HepG2 (cell line): ENCODE measurements around the gene NUP54.
A peak's percentile ranks its signal among the peaks of the same experiment; 100 is the strongest.

Experiments
- CHCHD3 ChIP-seq: sonication (generic); formaldehyde crosslinking; IDR thresholded peaks from 2 replicates; pipeline ENCODE4 v1.8.0; 2022; ENCODE audit warnings: mild to moderate bottlenecking, missing genetic modification reagents, moderate library complexity
- CTCF ChIP-seq: sonication (generic); formaldehyde crosslinking; IDR thresholded peaks from 2 replicates; pipeline ENCODE4 v1.5.0; 2020; ENCODE audit warnings: mild to moderate bottlenecking, missing genetic modification reagents, moderate library complexity
- EP300 ChIP-seq, 3 experiments: sonication (generic) in 1 of 3; formaldehyde crosslinking in 1 of 3; IDR thresholded peaks; 2 replicates each; pipeline versions ENCODE4 v1.5.1 to v1.6.1; 2011 to 2020; ENCODE audit warnings: low read depth in 2 of 3, low read length in 2 of 3, borderline replicate concordance in 1 of 3, improper control_type of control experiment in 1 of 3, mild to moderate bottlenecking in 1 of 3, missing genetic modification reagents in 1 of 3, moderate library complexity in 1 of 3
- RAD21 ChIP-seq: fragments of 450-650 bp; formaldehyde crosslinking; IDR thresholded peaks from 2 replicates; pipeline ENCODE4 v1.5.0; 2020; ENCODE audit warnings: mild to moderate bottlenecking
- SMC3 ChIP-seq: IDR thresholded peaks from 2 replicates; pipeline ENCODE4 v1.6.1; 2011; ENCODE audit warnings: low read length, improper control_type of control experiment
- STAT5B ChIP-seq: sonication (generic); formaldehyde crosslinking; IDR thresholded peaks from 2 replicates; pipeline ENCODE4 v1.4.0; 2020; ENCODE audit warnings: missing genetic modification reagents
- TAF1 ChIP-seq: sonication (generic); formaldehyde crosslinking; IDR thresholded peaks from 2 replicates; pipeline ENCODE4 v1.4.0; 2020; ENCODE audit warnings: missing genetic modification reagents
- ZNF101 ChIP-seq: sonication (generic); formaldehyde crosslinking; IDR thresholded peaks from 2 replicates; pipeline ENCODE4 v1.4.0; 2020; ENCODE audit warnings: mild to moderate bottlenecking, low read depth, missing genetic modification reagents, borderline replicate concordance
- ZNF580 ChIP-seq: IDR thresholded peaks from 2 replicates; pipeline ENCODE4 v1.6.1; 2016; ENCODE audit warnings: low read depth, borderline replicate concordance

GRCh38 chr4:76179398-76180318 is 31.5 kb upstream of the NUP54 start:
- TF ChIP-seq EP300 (IDR thresholded peaks at IDR 0.05; ENCODE audit: low read depth in 2 of 2, low read length in 2 of 2) (no peak), EP300 (CRISPR knock-in tag; IDR thresholded peaks at IDR 0.05; ENCODE audit: borderline replicate concordance) (no peak), CHCHD3 (CRISPR knock-in tag) (no peak), ZNF101 (CRISPR knock-in tag) (no peak), ZNF580 (peak; percentile 60; the same call in 1 of the 2 replicates), RAD21 (CRISPR knock-in tag) (peak; percentile 84), TAF1 (CRISPR knock-in tag) (no peak), STAT5B (CRISPR knock-in tag) (no peak), CTCF (CRISPR knock-in tag) (peak; percentile 91), SMC3 (peak; percentile 97)
